Central memory CD4-positive, alpha-beta T cell (primary cell): ENCODE data around the gene DPP6.

ENCODE experiments used
- DNase-seq: peaks from one replicate; pipeline ENCODE4 v3.0.0; 2022

DPP6 gene

DNA sequence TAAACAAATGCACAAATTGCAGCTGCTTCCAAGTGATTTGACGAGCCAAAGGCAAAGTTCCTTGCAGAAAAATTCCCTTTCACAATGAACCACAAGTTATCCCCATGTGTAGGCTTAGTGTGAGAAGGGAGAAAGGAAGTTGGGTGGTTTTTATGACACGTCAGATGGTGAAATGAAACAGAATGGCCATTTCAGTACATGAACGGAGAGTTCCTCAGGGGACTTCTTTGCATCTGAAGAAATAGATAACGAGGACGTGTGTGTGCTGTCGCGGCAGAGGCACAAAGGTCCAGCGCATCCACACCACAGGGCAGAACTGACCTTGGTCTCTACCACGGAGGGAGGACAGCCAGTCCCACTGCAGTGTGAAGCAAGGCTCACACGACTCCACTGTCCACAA is 814.9 kb downstream of the DPP6 start:
- DNase-seq: no peak

GRCh38 chr7:154868921-154869320 is 816.7 kb downstream of the DPP6 start:
- no peak for DNase-seq

GRCh38 chr7:154869436-154869835 is 817.2 kb downstream of the DPP6 start:
- DNase-seq: no peak

DNA sequence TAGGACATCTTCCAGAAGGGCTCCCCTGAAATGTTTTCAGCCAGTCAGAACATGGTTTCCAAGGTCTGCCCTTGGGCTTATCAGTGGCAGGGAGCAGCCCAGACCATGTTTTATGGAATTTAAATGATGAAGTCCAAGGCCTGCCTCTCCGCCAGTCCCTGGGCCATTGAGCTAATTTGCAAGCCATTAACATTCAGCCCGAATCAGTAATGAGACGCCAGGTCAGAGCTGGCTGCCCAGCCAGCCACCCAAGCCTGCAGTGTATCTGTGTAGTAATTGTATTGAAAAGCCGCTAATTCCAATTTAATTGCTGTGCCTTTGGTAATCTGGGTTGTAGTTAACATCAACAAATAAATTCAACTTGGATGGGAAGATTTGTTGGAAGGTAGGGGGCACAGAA is 819.3 kb downstream of the DPP6 start:
- DNase-seq: no peak

DNA sequence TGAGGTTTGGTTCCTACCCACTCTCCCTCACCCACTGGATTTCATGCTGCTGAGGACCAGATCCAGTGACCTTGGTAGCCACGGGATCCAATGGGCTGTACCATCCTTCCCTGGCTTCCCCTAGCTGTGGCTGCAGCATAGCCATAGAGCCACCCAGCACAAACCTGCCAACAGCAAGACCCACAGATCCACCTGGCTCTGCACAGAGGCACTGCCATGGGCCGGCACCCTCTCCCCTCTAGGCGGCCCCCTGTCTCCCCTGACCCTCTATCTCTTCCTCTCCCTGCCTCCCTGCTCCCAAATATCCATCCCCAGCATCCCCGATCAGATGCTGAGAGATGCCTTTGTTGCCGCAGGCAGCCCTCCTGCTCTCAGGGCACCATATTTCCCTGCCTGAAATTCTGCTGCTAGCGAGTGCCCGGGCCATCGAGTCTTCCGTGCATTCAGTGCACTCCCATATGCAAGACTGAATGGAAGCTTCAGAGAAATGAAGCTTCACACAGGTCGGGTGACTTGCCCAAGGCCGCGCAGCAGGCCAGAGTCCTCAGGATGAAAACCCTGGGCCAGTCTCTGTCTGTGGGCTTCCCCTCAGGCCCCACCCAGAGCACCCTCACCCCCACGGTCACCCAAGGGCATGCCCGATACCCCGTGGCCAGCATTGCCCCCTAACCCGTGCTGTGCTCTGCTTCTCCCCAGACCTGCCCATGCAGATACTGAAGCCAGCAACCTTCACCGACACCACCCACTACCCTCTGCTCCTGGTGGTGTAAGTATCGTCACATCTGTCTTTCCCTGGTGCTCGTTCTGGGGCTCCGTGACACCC is 819.9 kb downstream of the DPP6 start:
- no peak for DNase-seq

GRCh38 chr7:154872811-154873499 is 820.8 kb downstream of the DPP6 start:
- no peak for DNase-seq

DNA sequence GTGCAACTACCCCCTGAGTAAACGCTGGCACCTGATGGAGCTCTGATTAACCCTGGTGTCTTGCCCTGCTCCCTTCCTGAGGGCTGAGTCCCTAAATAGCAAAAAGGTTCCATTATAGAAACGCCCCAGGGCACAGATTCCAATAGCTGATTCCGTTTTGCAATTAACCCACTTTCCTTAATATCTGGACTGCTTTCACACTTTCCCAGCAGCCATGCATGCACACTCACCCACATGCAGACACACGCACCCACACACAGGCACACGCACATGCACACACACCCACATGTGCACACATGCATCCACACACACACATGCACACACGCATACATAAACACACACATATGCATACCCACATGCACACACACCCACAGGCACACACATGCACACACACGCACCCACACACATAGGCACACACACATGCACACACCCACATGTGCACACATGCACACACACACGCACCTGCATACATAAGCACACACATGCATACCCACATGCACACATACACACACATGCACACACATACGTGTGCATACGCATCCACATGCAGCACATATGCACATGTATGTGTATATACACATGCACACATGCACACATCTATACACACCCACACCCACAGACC is 821.4 kb downstream of the DPP6 start:
- DNase-seq: no peak

DNA sequence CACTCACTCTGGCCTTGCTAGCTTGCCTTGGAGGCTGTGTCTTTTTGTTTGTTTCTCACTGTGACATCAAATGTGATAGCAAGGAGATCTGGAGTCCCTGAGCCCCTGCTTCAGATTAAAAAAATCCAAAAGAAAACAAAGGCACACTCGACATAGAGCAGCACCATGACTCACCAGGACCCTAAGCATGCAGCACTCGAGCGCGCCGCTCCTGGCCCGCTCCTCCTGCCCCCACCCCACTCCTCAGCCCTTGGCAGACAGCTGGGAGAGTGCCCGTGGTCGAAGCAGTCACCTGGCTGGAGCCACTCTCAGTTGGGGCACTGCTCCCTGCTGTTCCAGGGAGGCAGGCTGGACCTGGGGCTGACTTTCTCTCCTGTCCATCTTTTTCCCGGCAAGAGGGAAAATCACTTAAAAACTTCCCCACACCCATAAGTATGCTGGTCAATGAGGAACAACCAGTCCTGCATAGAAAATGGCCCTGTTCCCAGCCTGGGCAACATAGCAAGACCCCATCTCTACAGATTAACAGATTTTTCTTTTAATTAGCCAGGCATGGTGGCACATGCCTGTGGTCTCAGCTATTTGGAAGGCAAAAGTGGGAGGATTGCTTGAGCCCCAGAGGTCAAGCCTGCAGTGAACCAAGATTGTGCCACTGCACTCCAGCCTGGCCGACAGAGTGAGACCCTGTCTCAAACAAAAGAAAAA is 822.4 kb downstream of the DPP6 start:
- no peak for DNase-seq

GRCh38 chr7:154875297-154875696 is 823.1 kb downstream of the DPP6 start:
- DNase-seq: no peak

DNA sequence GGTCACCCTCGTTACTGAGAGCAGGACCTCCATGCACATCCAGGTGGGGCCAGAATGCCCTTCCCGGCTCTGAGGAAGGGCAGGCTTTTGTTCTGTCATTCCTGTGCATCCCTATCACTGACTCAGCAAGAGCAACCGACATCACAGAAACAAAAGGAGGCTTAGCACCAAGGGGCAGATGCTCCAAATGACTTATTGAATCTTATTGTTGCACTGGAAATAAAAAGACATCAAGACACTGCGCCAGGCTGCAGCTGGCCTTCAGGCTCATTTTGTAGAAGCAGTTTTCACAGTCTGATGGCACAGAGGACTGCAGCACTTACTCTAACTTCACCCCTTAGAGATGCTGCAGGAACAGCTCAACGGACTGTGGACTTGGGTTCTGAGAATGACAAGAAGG is 824.3 kb downstream of the DPP6 start:
- no peak for DNase-seq

DNA sequence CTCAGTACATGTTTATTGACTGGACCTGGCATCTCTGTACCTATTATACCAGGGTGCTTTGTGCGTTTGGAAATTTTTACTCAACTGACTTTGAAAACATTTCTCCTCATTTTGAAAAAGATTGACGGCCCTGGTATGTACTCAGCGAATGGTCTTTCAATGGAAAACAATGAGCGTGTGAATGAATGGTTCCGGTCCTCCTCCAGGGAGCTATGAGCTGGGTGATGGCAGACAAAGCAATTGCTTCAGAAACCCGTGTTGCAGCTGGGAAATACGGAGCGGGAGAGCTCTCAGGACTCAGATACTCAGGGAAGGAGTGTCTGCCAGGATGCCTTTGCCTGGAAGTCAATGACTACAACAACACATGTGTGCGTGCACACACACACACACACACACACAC is 824.8 kb downstream of the DPP6 start:
- no peak for DNase-seq

DNA sequence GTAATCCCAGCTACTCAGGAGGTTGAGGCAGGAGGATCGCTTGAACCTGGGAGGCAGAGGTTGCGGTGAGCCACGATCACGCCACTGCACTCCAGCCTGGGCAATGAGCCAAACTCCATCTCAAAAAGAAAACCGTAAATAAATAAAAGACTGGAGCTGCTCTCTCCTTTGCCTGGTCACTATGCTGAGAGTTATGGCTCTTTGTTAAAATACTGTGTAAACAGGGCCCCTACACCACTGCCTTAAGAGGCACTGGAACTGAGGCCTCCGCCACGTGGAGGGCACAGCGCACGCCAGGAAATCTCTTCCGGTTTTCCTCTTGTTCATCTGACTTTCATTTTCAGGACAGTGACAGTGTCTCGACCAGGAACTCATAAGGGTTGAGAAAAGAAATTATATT is 827.4 kb downstream of the DPP6 start:
- no peak for DNase-seq

DNA sequence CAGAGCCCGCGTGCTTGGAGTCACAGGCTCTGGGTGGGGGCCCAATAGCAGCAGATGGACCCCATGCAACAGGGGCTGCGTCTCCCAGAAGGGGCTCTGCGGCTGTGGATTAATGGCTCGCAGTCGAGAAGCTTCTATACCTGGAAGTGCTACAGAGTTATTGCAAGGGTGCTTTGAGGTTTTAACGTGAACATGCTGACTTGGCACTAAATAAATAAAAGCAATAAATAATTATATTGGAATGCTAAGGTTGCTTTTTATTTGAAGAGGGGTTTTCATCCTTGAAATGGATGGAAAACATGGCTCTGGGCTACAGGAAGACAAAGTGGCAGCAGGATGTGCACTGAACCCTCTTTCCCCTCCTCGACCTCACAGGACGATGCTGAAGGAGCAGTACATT is 828.3 kb downstream of the DPP6 start:
- no peak for DNase-seq

GRCh38 chr7:154881026-154881425 is 828.8 kb downstream of the DPP6 start:
- DNase-seq: no peak

- DNase-seq: no peak
Observed at GRCh38 chr7:154881526-154881925, 829.3 kb downstream of the DPP6 start.

DNA sequence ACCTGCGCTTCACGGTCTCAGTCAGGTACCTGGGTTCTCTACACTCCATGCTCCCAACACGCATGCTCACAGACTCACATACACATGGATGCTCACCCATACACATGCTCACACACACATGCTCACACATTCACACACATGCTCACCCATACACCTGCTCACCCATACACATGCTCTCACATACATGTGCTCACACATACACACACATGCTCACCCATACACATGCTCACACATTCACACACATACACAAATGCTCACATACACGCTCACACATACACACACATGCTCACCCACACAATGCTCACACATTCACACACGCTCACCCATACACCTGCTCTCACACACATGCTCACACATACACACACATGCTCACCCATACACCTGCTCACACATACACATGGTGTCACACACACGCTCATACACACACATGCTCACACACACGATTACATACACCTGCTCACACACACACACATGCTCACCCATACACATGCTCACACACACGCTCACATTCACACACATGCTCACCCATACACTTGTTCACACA is 830.8 kb downstream of the DPP6 start:
- no peak for DNase-seq

DNA sequence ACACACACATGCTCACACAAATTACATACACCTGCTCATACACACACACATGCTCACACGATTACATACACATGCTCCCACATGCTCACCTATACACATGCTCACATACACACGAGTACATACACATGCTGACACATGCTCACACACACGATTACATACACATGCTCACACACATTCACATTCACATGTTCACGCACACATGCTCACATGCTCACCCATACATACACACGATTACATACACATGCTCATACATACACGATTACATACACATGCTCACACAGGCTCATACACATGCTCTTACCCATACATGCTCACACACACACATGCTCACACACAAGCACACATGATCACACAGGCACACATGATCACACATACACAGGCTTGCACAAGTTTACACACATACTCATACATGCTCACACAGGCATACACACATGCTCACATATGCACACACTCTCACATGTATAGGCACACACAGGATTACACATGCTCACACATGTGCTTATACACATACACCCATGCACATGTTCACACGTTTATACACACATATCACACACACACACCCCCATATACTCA is 832.2 kb downstream of the DPP6 start:
- DNase-seq: no peak

DNA sequence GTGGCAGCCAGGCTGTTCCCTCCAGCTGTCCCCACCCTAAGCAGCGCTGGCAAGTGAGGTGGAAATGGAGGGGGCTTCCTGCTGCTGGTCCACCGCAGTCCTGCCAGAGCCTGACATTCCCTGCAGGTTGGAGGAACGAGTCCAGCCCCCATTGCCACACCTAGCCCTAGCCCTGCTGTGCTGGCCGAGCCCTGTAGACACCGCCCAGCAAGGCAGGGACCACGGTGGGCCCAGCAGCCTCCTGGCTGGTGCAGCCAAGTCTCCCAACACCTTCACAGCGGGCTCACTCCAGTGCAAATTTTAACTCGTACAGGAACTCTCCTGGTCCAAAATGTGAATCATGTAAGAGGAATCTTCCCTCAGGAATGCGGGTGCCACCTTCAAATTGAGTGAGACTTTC is 834.4 kb downstream of the DPP6 start:
- DNase-seq: no peak

DNA sequence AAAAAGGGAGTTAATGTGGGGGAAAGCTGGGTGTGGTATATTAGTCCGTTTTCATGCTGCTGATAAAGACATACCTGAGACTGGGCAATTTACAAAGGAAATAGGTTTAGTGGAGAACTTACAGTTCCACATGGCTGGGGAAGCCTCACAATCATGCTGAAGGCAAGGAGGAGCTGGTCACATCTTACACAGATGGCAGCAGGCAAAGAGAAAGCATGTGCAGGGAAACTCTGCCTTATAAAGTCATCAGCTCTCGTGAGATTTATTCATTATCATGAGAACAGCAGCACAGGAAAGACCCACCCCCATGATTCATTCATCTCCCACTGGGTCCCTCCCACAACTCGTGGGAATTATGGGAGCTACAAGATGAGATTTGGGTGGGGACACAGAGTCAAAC is 836.5 kb downstream of the DPP6 start:
- no peak for DNase-seq

- DNase-seq: no peak
Observed at GRCh38 chr7:154892459-154892858, 840.3 kb downstream of the DPP6 start.

GRCh38 chr7:154896076-154896475 is 843.9 kb downstream of the DPP6 start:
- DNase-seq: no peak

DNA sequence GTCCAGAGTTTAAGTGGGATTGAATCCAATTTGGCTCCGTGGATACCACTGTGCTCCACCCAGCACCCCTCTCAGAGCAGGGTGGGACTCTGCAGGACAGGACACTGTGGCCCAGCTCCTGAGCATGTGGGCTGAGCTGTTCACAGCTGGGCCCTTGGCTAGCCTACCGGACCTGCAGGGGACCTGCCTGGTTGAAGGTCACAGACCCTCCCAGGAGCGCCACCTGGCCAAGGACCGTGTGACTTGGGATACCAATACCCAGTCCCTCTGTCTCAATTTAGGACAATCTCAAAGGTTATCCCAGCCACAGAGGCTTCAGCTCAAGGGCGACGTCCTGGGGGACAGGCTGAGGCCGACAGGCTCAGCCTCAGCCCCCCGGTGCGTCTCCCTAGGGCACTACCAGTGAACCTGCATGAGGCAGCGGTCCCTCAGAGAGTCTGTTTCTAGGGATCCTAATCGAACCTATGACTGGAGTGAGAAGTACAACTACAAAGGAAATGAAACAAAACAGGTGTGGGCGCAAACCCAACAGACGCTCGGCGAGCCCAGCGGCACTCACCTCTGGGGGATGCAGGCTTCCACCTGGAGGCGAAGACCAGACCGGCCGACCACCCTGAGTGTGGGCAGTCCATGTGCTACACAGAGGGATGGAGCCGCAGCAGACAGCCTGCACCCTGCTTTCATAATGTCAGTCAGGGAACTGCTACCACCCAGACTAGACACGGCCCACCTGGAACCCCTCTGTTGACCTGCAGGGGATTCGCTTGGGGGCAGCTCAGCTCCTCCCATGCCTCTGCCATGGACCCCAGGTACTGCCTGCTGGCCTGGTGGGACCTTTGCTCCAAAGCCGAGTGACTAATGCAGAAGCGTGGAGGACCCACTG is 847.0 kb downstream of the DPP6 start:
- DNase-seq: no peak
